ENCODE results near the gene CRNN.

GRCh38 chr1:152386940-152387339 lies 27.1 kb downstream of the CRNN start:
- TF ChIP-seq POLR2A (IDR thresholded peaks at IDR 0.05) (no peak), CTCF (IDR thresholded peaks at IDR 0.05) (no peak)
